HEK293 (cell line): ENCODE results near the gene C2CD2L.
A peak's percentile ranks its signal among the peaks of the same experiment; 100 is the strongest.

Experiments used
- CTCF ChIA-PET: fragments of 350-600 bp; formaldehyde crosslinking; extraction: SDS; loops from one replicate; lab custom pipeline; 2021; ENCODE audit warnings: antibody characterized with exemption; lab: Yijun Ruan, JAX
- POLR2A ChIA-PET: fragments of 300-600 bp; formaldehyde crosslinking; extraction: SDS; loops from one replicate; lab custom pipeline; 2020; ENCODE audit warnings: antibody characterized with exemption, inconsistent platforms; lab: Yijun Ruan, JAX
- H3K27ac ChIP-seq: fragments of 200-500 bp; sonication (Bioruptor generic); 2 replicates; pipeline ENCODE4 v1.5.1; 2014; ENCODE audit warnings: low read depth, low read length, control low read depth, inconsistent platforms; ENCODE audit errors: extremely low read depth
- H3K36me3 ChIP-seq, 2 experiments: fragments of 200-500 bp in 1 of 2; sonication (Bioruptor generic) in 1 of 2; 1 replicate in 1 of 2; 2 replicates in 1 of 2; pipeline ENCODE4 v1.5.1; 2014 to 2017; ENCODE audit warnings: inconsistent platforms in 2 of 2, low read length in 2 of 2; ENCODE audit not compliant: control insufficient read depth in 2 of 2, insufficient read depth in 1 of 2
- H3K4me1 ChIP-seq: fragments of 200-500 bp; sonication (Bioruptor generic); 2 replicates; pipeline ENCODE4 v1.5.1; 2014; ENCODE audit warnings: mild to moderate bottlenecking, low read length, inconsistent platforms; ENCODE audit not compliant: control insufficient read depth, insufficient read depth
- H3K4me3 ChIP-seq: 2 replicates; pipeline ENCODE4 v1.5.1; 2011; ENCODE audit warnings: low read depth, mild to moderate bottlenecking, control low read depth, low read length, moderate library complexity
- H3K9me3 ChIP-seq: fragments of 200-500 bp; sonication (Bioruptor generic); 2 replicates; pipeline ENCODE4 v1.5.1; 2014; ENCODE audit warnings: low read depth, low read length, inconsistent platforms; ENCODE audit not compliant: control insufficient read depth, insufficient read depth
- ELK4 ChIP-seq: IDR thresholded peaks from 2 replicates; pipeline ENCODE4 v1.6.1; 2011; ENCODE audit warnings: mild to moderate bottlenecking, low read depth, low read length, borderline replicate concordance
- GLIS1 ChIP-seq: fragments of 450-650 bp; formaldehyde crosslinking; IDR thresholded peaks from 2 replicates; pipeline ENCODE4 v1.5.1; 2016; ENCODE audit warnings: missing biosample characterization, missing genetic modification characterization
- PBX3 ChIP-seq: sonication (generic); formaldehyde crosslinking; IDR thresholded peaks from 2 replicates; pipeline ENCODE4 v1.8.1; 2022; ENCODE audit warnings: mild to moderate bottlenecking, moderate library complexity, missing genetic modification reagents
- REST ChIP-seq: fragments of 450-650 bp; formaldehyde crosslinking; IDR thresholded peaks from 2 replicates; pipeline ENCODE4 v1.5.1; 2016; ENCODE audit warnings: missing biosample characterization, missing genetic modification characterization
- SCRT2 ChIP-seq: fragments of 450-650 bp; formaldehyde crosslinking; IDR thresholded peaks from 2 replicates; pipeline ENCODE4 v1.5.1; 2016; ENCODE audit warnings: missing biosample characterization, missing genetic modification characterization
- ZBTB17 ChIP-seq: fragments of 450-650 bp; formaldehyde crosslinking; IDR thresholded peaks from 2 replicates; pipeline ENCODE4 v1.5.1; 2016; ENCODE audit warnings: missing biosample characterization, missing genetic modification characterization
- ZNF169 ChIP-seq: fragments of 450-650 bp; formaldehyde crosslinking; IDR thresholded peaks from 2 replicates; pipeline ENCODE4 v1.5.1; 2016; ENCODE audit warnings: missing biosample characterization, missing genetic modification characterization
- ZNF214 ChIP-seq: fragments of 450-650 bp; formaldehyde crosslinking; IDR thresholded peaks from 2 replicates; pipeline ENCODE4 v1.5.1; 2017; ENCODE audit warnings: missing biosample characterization, mild to moderate bottlenecking, missing genetic modification characterization, borderline replicate concordance
- ZNF274 ChIP-seq, 2 experiments: fragments of 200-500 bp in 1 of 2; fragments of 450-650 bp in 1 of 2; sonication (Bioruptor generic) in 1 of 2; formaldehyde crosslinking in 1 of 2; IDR thresholded peaks; 2 replicates each; pipeline versions ENCODE4 v1.5.1 to v1.6.1; 2014 to 2016; ENCODE audit warnings: borderline replicate concordance in 1 of 2, inconsistent platforms in 1 of 2, low read length in 1 of 2, missing biosample characterization in 1 of 2, missing genetic modification characterization in 1 of 2
- ZNF350 ChIP-seq: fragments of 450-650 bp; formaldehyde crosslinking; IDR thresholded peaks from 2 replicates; pipeline ENCODE4 v1.5.0; 2017; ENCODE audit warnings: missing biosample characterization, mild to moderate bottlenecking, missing genetic modification characterization
- ZNF37A ChIP-seq: fragments of 450-650 bp; IDR thresholded peaks from 2 replicates; pipeline ENCODE4 v1.5.1; 2018; ENCODE audit warnings: missing biosample characterization, missing genetic modification characterization
- ZNF426 ChIP-seq: fragments of 450-650 bp; formaldehyde crosslinking; IDR thresholded peaks from 2 replicates; pipeline ENCODE4 v1.5.1; 2017; ENCODE audit warnings: missing biosample characterization, missing genetic modification characterization, mild to moderate bottlenecking, inconsistent platforms, moderate library complexity
- ZNF544 ChIP-seq: fragments of 450-650 bp; formaldehyde crosslinking; IDR thresholded peaks from 2 replicates; pipeline ENCODE4 v1.5.0; 2017; ENCODE audit warnings: missing biosample characterization, missing genetic modification characterization
- ZNF560 ChIP-seq: fragments of 450-650 bp; formaldehyde crosslinking; IDR thresholded peaks from 2 replicates; pipeline ENCODE4 v1.5.1; 2017; ENCODE audit warnings: missing biosample characterization, missing genetic modification characterization, borderline replicate concordance
- ZNF624 ChIP-seq: fragments of 450-650 bp; formaldehyde crosslinking; IDR thresholded peaks from 2 replicates; pipeline ENCODE4 v1.5.1; 2017; ENCODE audit warnings: missing biosample characterization, missing genetic modification characterization
- ZNF660 ChIP-seq: fragments of 450-650 bp; IDR thresholded peaks from 2 replicates; pipeline ENCODE4 v1.5.1; 2018; ENCODE audit warnings: missing biosample characterization, mild to moderate bottlenecking, missing genetic modification characterization
- ZNF664 ChIP-seq: fragments of 450-650 bp; formaldehyde crosslinking; IDR thresholded peaks from 2 replicates; pipeline ENCODE4 v1.5.1; 2016; ENCODE audit warnings: missing biosample characterization, missing genetic modification characterization
- ZNF76 ChIP-seq: fragments of 450-650 bp; formaldehyde crosslinking; IDR thresholded peaks from 2 replicates; pipeline ENCODE4; 2016; ENCODE audit warnings: low read depth, missing biosample characterization, missing genetic modification characterization, borderline replicate concordance
- ZNF776 ChIP-seq: fragments of 450-650 bp; formaldehyde crosslinking; IDR thresholded peaks from 2 replicates; pipeline ENCODE4 v1.5.0; 2017; ENCODE audit warnings: missing biosample characterization, missing genetic modification characterization, borderline replicate concordance
- TF ChIP-seq, protein P1 (sequence below): fragments of 450-650 bp; formaldehyde crosslinking; IDR thresholded peaks from 2 replicates; pipeline ENCODE4 v1.5.1; 2017; ENCODE audit warnings: missing biosample characterization, missing genetic modification characterization

Gene C2CD2L

DNA sequence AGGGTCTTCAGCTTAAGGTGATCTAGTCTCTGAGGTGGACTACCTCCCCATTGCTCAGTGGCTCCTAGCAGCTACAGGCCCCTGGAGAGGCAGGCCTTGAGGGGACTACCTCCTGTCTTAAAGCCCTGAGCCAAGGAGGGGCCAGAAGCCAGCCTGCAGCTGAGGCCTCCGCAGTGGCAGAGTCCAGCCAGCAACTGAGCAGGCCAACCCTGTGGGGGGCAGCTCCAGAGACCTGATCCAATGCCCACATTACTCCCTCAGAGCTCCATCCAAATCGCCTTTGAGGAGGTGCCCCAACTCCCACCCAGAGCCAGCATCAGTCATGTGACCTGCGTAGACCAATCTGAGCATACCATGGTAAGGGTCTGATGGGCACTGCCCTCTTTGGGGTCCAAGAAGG is 2.7 kb downstream of the C2CD2L start:
- H3K4me1 ChIP-seq: no peaks in the 10 kb centered on the region
- CTCF ChIA-PET: interaction anchor here (0.7 to 1.0 kb wide), 6 partner anchors 43 to 420 kb away, joined by 3 to 6 read pairs (median 4); partner anchors contain the start of gene CBL
- H3K9me3 ChIP-seq: no peaks in the 10 kb centered on the region
- POLR2A ChIA-PET: interaction anchor here (5.5 kb wide), 1 partner anchor 11 kb away, joined by 51 read pairs; the partner anchor contains the start of gene HINFP
- no peak overlapping the region for H3K27ac ChIP-seq
- no peak for TF ChIP-seq ZNF169 (tag by site-specific recombination)
- no peak for TF ChIP-seq ZNF350
- no peak for TF ChIP-seq ZNF560 (tag by site-specific recombination)
- no peak for TF ChIP-seq ZNF664 (tag by site-specific recombination)
- TF ChIP-seq GLIS1 (tag by site-specific recombination): peak; percentile 30; the same call in 1 of the 2 replicates
- no peak for TF ChIP-seq ZNF37A (tag by site-specific recombination)
- no peak for TF ChIP-seq ZNF544
- no peak for TF ChIP-seq PBX3 (CRISPR knock-in tag)
- no peak overlapping the region for H3K4me3 ChIP-seq
- peaks cover 0 to 51% of the 10 kb centered on the region in 2 experiments; a peak in 1 of 3 replicates for H3K36me3 ChIP-seq

- POLR2A ChIA-PET: interaction anchor here (5.5 kb wide), 1 partner anchor 10 kb away, joined by 51 read pairs; the partner anchor contains the start of gene HINFP
- Histone ChIP-seq H3K4me1 (no peaks in the 10 kb centered on the region), H3K9me3 (no peaks in the 10 kb centered on the region), H3K27ac (no peak overlapping the region), H3K4me3 (no peak overlapping the region), H3K36me3 (peaks cover 0 to 55% of the 10 kb centered on the region in 2 experiments; a peak in 1 of 3 replicates)
- CTCF ChIA-PET: no interaction called here
- TF ChIP-seq ZNF214 (tag by site-specific recombination) (no peak), ZNF426 (tag by site-specific recombination) (no peak), REST (tag by site-specific recombination) (no peak), ELK4 (no peak), SCRT2 (no peak), PBX3 (CRISPR knock-in tag) (no peak), ZNF776 (no peak), ZNF660 (tag by site-specific recombination) (no peak), ZBTB17 (tag by site-specific recombination) (no peak), ZNF274 (IDR thresholded peaks at IDR 0.05; ENCODE audit: low read length) (no peak), ZNF274 (tag by site-specific recombination; IDR thresholded peaks at IDR 0.05; ENCODE audit: borderline replicate concordance) (no peak), ZNF624 (tag by site-specific recombination) (no peak), ZNF76 (no peak)
- TF ChIP-seq, protein P1, sequence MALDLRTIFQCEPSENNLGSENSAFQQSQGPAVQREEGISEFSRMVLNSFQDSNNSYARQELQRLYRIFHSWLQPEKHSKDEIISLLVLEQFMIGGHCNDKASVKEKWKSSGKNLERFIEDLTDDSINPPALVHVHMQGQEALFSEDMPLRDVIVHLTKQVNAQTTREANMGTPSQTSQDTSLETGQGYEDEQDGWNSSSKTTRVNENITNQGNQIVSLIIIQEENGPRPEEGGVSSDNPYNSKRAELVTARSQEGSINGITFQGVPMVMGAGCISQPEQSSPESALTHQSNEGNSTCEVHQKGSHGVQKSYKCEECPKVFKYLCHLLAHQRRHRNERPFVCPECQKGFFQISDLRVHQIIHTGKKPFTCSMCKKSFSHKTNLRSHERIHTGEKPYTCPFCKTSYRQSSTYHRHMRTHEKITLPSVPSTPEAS (tag by site-specific recombination): no peak
These were observed 3.3 kb downstream of the C2CD2L start for GRCh38 chr11:119110439-119110838.
